ENCODE results near the gene KCNMA1.

- TF ChIP-seq CTCF (IDR thresholded peaks at IDR 0.05; ENCODE audit: poor library complexity, severe bottlenecking) (no peak), EZH2 (IDR thresholded peaks at IDR 0.05; ENCODE audit: borderline replicate concordance, insufficient read depth, low read length, poor library complexity, severe bottlenecking) (no peak), POLR2AphosphoS5 (IDR thresholded peaks at IDR 0.05) (no peak), EP300 (conservative IDR thresholded peaks at IDR 0.05; ENCODE audit: poor library complexity, severe bottlenecking) (no peak), SMC3 (conservative IDR thresholded peaks at IDR 0.05; ENCODE audit: poor library complexity) (no peak)
Observed at GRCh38 chr10:77403761-77404160, 233.8 kb downstream of the KCNMA1 start.

All from neural cell (in vitro differentiated cells).